Activated CD8-positive, alpha-beta memory T cell treated with anti-CD3 and anti-CD28 coated beads, Interleukin-2, amount 50 U/mL, for 48 hours (primary cell): Measurements from ENCODE around the gene ANKRD65.
"Not testable (repeated sequence)": the region's sequence is repeated elsewhere in the genome, so short reads cannot be mapped to it uniquely, and the experiment has no call there.

ENCODE experiments used
- DNase-seq: peaks from one replicate; pipeline ENCODE4 v3.0.0-alpha.2; 2020

The ANKRD65 gene

GRCh38 chr1:1393428-1393827, 27.6 kb downstream of the ANKRD65 start:
- DNase-seq = no peak

DNA sequence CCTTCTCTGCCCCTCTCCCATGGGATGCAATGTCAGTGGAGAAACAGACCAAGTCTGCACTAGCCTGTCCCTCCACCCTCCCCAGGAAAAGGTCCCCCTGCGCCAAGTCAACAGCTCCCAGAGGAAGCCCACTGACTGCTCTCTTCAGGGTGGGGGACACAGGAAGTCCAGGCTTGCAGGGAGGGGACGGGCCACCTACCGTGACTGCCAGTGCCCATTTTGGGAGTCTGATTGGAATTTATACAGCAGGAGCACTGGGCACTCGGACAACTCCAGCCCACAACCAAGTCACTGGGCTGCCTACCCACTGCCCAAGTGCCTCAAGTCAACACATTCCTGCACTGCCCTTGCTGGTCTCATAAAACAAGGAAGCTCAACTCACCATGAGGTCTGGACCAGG, 28.1 kb downstream of the ANKRD65 start:
- DNase-seq = no peak

DNA sequence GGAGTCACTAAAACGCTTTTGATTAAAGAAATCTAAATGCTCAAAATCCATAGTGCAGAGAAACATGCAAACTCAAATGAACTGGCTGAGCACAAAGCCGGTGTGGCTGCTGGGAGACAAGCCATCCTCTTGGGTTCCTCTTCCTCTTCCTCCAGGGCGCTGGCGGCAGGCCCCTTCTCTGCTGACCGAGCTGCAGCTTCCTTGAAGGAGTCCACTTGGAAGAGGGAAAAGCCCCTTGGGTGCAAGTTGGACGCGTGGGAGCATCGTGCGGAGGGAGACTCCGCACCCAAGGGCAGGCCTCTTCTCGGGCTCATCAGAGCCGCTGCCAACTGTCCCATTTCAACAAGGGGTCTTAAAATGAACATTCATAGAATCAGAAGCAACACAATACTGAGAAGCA, 29.9 kb downstream of the ANKRD65 start:
- DNase-seq = no peak

- no peak for DNase-seq
These were observed 30.4 kb downstream of the ANKRD65 start for GRCh38 chr1:1390675-1391074.

DNA sequence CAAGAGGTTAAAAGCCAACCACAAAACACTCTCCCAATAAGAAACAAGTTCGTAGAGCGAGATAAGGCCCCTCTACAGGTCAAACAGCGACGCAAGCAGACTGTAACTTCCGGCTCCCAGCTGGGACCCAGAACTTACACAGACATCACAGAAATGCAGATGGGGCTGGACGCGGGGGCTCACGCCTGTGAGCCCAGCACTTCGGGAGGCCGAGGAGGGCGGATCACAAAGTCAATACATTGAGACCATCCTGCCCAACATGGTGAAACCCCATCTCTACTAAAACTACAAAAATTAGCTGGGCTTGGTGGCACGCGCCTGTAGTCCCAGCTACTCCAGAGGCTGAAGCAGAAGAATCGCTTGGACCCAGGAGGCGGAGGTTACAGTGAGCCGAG, 33.0 kb downstream of the ANKRD65 start:
- DNase-seq = no peak

DNA sequence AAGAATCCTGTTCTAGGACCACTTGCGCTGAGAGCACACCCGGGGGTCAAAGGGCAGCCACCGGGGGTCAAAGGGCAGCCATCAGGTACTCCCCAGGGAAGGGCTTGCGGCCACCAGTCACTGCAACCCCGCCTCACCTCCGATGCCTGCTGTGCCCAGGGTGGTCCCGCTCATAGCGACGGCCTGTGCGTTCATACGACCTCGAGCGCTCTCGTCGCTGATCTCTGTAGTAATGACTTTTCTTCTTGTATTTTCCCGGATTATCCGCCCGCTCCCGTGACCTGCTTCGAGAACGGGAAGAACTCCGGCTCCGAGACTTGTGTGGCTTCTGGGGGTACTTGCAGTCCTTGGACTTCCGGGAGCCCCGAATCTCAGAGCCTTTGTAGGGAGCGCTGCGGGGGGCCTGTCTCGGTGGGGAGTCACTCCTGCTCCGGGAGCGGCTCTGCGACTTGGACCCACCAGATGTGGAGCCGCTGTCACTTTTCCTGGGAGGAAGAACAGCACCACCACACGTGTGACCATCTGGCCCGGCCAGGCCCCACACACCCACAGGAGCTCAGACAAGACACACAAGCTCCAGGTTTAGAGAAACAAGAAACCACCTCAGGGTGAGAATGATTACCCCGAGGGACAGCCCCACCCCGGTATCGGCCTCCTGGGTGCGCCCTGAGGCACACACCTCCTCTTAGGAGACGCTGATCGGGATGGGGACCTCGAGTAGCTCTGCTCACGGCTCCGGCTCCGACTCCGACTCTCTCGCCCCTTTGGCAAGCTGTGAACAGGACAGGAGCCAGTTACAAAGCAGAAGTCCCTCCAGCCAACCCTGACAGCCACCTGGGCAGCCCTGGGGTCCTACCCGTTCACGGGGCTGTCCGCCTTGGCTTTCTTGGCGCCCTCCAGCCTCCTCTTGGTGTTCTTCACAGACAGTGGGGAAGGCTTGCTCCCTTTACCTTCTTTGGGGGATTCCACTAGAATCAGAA, 33.7 kb downstream of the ANKRD65 start:
- no peak for DNase-seq

DNA sequence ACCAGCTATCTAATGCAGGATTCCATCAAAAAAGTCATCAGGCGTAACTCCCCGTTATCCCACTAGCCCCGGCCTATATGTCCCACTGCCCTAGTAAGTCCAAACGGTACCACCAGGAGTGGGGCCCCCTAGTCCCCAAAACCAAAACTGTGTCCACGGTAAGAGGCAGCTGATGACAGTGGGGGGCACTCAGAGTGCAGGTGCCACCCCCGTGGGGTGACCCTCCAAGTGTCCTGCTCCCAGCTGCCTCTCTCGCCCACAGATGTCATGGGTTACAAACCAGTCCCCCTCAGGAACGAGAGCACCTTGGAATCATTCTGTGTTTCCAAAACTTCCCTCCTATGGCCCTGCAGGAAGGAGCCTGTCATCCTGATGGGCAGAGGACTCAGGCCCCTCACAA, 35.1 kb downstream of the ANKRD65 start:
- no peak for DNase-seq

DNA sequence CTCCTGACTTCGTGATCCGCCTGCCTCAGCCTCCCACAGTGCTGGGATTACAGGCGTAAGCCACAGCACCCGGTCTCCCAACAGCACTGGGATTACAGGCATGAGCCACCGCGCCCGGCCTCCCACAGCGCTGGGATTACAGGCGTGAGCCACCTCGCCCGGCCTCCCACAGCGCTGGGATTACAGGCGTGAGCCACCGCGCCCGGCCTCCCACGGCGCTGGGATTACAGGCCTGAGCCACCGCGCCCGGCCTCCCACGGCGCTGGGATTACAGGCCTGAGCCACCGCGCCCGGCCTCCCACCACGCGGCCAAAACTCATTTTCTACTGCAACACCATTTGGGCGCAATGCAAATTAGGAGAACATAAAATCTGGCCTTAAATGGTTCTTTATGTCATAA, 35.7 kb downstream of the ANKRD65 start:
- DNase-seq = not testable (repeated sequence)

GRCh38 chr1:1381294-1381693, 39.8 kb downstream of the ANKRD65 start:
- DNase-seq = no peak

DNA sequence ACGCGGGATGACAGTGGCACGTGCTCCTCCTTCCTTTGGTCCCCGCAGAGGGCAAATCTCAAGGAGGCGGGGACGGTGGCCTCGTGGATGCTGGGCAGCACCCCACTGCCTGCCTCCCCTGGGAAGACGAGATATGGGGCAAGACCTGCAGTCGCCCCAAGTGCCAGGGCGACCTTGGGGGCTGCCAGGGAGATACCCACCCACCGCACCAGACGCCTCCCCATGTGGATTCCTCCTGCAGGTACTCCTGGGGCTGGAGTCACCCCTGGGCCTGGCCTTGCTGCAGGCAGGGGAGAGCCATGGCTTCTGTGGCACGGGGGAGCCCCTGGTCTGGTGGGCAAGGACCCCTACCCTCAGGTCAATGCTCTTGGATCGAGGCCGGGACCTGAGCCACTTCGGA, 40.2 kb downstream of the ANKRD65 start:
- no peak for DNase-seq

DNA sequence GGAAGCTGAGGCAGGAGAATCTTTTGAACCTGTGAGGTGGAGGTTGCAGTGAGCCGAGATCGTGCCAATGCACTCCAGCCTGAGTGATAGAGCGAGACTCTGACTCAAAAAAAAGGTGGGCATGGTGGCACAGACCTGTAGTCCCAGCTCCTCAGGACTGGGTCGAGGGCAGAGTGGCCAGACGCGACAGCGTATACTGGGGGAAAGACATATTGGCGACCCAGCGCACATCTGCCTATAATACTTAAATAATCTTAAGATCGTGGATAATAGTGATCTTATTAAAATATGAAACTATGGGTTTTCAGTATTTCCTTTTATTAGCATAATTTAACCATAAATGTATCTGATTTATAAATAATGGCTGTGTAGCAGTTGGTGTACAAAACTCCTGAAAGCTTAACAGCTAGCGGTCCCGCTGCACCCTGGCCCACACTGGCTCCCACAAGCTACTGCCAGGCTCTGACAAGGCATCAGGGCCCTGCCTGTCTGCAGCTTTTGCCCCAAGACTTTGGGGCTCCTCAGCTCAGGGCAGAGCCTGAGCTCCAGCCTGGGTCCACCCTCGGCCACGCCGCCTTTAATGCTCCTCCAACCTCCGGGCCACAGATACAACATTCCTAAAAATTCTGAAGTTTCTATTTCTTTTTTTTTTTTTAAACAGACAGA, 43.4 kb downstream of the ANKRD65 start:
- DNase-seq = no peak

DNA sequence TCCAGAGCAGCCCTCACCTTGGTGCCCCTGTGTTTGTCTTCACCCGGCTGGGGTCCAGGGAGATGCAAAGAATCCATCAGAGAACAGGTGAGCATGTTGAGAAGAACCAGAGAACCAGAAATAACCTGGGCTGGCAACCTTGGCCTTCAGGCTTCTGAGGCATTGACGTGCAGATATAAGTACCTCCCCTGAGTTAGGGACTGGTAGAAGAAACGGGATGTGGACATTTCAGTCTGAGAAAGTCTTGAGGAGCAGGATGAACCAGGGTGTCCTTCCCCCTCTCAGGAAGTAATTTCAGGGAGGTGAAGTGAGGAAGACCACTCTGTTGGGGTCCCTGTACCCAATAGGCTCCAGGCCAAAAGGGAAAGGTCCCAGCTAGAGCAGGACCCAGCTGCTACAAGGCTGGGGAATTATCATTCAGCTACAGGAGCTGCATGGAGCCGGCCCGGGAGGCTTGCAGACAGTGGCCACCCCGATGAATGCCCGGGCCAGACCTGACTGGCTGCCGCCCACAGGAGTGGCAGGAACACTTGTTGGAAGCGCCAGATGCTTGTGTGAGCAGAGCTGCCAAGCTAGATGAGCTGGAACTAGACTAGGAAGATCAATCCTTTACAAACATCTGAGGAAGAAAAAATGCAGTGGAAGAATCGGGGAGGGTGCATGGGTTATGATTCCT, 44.4 kb downstream of the ANKRD65 start:
- no peak for DNase-seq

DNA sequence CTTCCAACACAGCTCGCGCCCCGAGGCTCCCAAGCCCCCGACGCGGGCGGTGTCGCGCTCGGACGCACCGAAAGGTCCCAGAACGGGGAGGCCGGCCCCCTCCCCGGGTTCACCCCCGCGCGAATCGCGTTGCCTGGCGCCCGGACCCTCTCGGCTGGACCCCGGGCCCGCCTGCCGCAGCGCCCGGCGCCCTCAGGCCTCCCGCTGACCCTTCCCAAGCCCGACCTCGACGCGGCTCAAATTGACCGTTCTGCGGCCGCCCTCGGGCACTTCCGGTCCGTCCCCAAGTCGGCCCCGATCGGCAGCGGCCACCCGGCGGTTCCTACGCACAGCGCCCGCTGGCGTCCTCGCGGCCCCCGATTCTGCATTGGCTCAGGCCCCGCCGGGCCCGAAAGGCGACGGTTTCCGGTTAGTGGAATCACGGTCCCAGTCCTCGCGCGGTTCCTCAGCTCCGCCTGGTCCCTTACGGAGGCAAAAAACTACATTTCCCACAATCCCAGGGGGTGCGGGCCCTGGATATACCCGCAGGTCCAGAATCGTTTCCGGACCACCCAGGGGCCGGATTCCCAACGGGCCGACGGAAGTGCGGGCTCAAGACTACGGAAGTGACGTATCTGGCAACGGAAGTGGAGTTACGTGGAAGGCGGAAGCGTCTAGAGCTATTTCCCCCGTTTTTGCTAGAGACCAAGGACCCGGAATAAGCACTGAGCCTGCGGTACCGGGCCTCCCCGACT, 46.0 kb downstream of the ANKRD65 start, which contains the start of gene AURKAIP1:
Gene AURKAIP1, minus strand, starts transcription at position 279 of the 734 bp plus-strand sequence. CDS start 451 bp downstream, outside the sequence.
- DNase-seq = peak; percentile 94

DNA sequence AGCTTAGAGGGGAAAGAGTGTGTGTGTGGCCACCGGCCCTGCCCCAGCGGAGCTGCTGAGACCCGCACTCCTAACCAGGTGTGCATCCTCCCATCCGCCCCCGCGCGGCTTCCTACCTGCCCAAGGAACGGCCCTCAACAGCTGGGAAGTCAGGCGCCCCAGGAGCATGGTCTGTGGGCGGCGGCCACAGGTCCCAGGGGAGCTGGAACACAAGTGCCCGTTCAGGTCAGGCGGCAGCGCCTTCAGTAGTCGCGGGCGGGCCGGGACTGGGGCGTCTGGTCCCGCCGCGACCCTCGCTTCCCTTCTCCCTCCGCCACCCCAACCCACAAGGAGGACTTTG, 46.5 kb downstream of the ANKRD65 start:
- DNase-seq = no peak

DNA sequence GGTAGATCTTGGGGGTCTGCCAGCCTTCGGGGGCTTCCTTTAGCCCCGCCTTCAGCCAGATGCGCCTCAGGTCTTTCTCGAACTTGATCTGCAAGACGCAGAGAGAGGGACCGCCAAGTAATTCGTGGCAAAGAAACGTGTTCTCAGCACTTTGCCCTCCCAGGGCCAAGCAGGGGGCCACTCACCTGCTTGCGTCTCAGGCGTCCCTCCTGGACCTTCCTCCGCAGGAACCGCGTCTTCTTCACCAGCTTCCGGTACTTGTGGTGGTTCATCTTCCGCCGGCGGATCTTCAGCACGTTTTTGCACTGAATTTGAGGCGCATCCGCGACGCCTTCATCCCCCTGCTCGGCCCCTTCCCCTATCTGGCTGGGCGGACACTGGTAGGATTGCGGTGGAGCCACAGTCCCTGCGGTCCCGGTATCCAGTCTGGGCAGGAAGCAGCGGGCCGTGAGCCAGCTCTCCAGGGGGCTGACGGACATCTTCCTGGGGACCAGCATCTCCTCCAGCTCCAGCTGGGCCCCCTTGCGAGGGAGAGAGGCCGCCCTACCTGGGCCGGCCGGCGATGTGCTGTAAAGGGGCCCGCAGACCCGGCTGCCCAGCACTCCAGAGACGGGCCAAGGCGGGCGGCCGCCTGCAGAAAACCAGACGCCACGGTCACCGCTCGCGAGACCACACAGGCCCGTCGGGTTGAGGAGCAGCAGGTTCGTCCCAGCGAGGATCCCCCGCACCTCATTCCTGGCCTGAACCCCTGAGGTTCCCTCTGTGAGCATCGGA, 47.1 kb downstream of the ANKRD65 start:
- no peak for DNase-seq

DNA sequence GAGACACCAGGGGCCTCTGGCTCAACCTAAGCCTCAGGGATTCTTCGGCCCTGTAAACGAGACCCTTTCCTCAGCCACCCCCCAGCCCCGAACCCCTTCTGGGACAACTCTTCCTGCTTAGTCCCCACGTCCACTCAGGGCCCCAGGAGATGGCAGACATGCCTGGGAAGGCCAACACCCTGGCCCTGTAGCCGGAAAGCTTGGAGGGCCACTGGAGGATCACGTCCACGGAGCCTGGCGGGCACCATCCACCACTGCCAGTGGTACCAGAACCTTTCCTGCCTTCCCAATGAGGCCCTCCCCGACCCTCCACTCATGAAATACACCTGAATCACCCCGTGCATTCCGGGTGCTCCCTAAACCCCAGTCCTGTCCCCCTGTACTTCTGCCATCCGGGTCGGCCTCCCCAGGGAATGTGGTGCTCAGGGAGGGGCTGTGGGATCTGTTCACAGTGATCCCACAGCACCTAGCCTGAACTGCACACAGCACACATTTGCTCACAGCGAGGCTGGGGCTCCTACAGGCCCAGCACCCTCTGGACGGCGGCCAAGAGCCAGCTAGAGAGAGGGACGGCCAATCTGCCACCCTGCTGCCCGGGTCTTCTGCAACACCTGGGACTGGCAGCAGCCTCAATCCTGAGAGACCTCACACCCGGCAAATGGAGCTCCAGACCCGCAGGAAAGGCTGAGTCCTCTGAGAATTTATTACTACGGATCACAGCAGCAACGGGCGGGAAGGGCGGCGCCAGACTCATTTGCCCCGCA, 47.8 kb downstream of the ANKRD65 start:
- DNase-seq = no peak

- DNase-seq = peak; percentile 95
These were observed 49.0 kb downstream of the ANKRD65 start for GRCh38 chr1:1371746-1372711.

GRCh38 chr1:1371364-1371745, 49.7 kb downstream of the ANKRD65 start:
- no peak for DNase-seq

DNA sequence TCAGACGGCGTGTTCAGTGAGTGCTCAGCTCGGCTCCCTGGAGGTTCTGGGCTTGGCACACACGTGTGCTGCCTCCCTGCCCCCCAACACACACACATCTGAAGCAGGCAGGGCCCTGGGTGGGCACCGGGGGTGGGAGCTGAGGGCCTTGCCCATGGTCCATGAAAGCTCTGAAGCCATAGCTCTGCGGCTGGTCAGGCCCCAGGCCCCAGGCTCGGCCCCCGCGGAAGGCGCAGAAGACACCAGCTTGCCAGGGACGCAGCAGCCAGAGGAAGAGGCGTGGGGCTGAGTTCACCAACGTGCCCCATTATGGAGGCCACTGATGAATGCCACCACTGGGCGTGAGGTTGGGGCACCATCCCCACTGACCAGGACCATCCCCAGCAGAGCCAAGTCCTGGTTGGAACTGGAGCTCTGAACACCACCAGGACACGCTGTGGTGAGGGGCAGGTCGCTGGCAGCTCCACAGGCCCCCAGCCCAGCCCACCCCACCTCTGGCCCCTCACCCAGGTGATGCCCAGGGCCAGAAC, 50.2 kb downstream of the ANKRD65 start:
- DNase-seq = no peak

DNA sequence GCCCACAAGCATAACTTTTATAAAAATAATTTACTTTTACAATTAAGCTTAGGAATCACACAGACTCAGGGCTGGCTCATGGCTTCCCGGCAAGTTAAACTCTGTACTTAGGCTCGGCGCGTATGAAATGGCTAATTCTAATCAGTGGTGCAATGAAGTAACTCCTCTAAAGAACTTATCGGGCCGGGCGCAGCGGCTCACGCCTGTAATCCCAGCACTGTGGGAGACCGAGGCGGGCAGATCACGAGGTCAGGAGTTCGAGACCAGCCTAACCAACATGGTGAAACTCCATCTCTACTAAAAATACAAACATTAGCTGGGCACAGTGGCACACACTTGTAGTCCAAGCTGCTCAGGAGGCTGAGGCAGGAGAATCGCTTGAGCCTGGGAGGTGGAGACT, 51.0 kb downstream of the ANKRD65 start:
- not testable (repeated sequence) for DNase-seq
